ENCODE results near the gene SPOCK2. TPM values are rescaled to one million over a fixed set of nuclear protein-coding genes. Genes with fewer than 3 reads are reported as not detected.

SPOCK2 gene
- total RNA-seq, 1 experiment from 2014 or later = 1.1 TPM

GRCh38 chr10:72097448-72098300 lies 9.3 kb upstream of the SPOCK2 start:
- RAD21 ChIA-PET (ENCODE audit: low non-redundant PET in 1 of 2, low total read pairs in 2 of 2, uncharacterized antibody in 2 of 2, unreplicated experiment in 2 of 2) = no interaction called here
- Histone ChIP-seq H3K36me3 (ENCODE audit: control insufficient read depth in 1 of 2, insufficient read depth in 2 of 2, low read length in 2 of 2) (no peaks in the 10 kb centered on the region; a peak in 1 of 4 replicates), H3K9ac (ENCODE audit: low read length) (no peak overlapping the region), H3K4me3 (replicated peaks in 1 of 2; ENCODE audit: low read depth in 1 of 2, low read length in 2 of 2) (no peak overlapping the region; a peak in 1 of 4 replicates), H3K4me2 (ENCODE audit: low read length) (peak overlapping the region; percentile 52), H3K9me2 (ENCODE audit: insufficient read depth) (no peaks in the 10 kb centered on the region), H4K20me1 (ENCODE audit: insufficient read depth) (no peaks in the 10 kb centered on the region), H3K27me3 (ENCODE audit: insufficient read depth, low read length) (no peaks in the 10 kb centered on the region), H3K4me1 (ENCODE audit: control insufficient read depth in 1 of 2, insufficient read depth in 2 of 2, low read length in 2 of 2) (peaks cover 36 to 43% of the 10 kb centered on the region in 2 experiments), H3K9me3 (ENCODE audit: control insufficient read depth in 1 of 2, insufficient read depth in 1 of 2, low read depth in 1 of 2, low read length in 2 of 2) (no peaks in the 10 kb centered on the region), H3K79me2 (ENCODE audit: insufficient read depth, low read length) (no peaks in the 10 kb centered on the region), H2AFZ (ENCODE audit: low read depth, low read length, poor library complexity, severe bottlenecking) (no peak overlapping the region), H3K27ac (ENCODE audit: low read depth, low read length) (peak overlapping the region; percentile 71)
- ATAC-seq (peak; percentile 64), DNase-seq (ENCODE audit: low read depth, low spot score) (peak; percentile 68)
- POLR2A ChIA-PET = no interaction called here
- no TSS peak for BruUV-seq (replicated peaks)
- CTCF ChIA-PET = no interaction called here
- intact Hi-C loops (cut with micrococcal nuclease) = no loop called here
- TF ChIP-seq SRF (IDR thresholded peaks at IDR 0.05; ENCODE audit: low read depth) (peak; percentile 51; the same call in 1 of the 2 replicates), ZFX (IDR thresholded peaks at IDR 0.05) (no peak), ATF3 (IDR thresholded peaks at IDR 0.05) (peak; percentile 19; the same call in 1 of the 2 replicates), TCF7L2 (IDR thresholded peaks at IDR 0.05; ENCODE audit: borderline replicate concordance, extremely low read depth, insufficient read depth, insufficient read length) (no peak), EZH2 (IDR thresholded peaks at IDR 0.05) (no peak), EZH2phosphoT487 (IDR thresholded peaks at IDR 0.05; ENCODE audit: borderline replicate concordance) (no peak), POLR2AphosphoS5 (IDR thresholded peaks at IDR 0.05; ENCODE audit: low read depth, low read length) (no peak), ELF1 (IDR thresholded peaks at IDR 0.05; ENCODE audit: borderline replicate concordance, low read depth) (no peak), ZNF274 (IDR thresholded peaks at IDR 0.05; ENCODE audit: low read depth, low read length) (no peak), JUND (IDR thresholded peaks at IDR 0.05) (peak; percentile 65), SIN3A (IDR thresholded peaks at IDR 0.05; ENCODE audit: low read depth) (no peak), EGR1 (IDR thresholded peaks at IDR 0.05; ENCODE audit: low read depth) (no peak), RAD21 (IDR thresholded peaks at IDR 0.05; ENCODE audit: low read depth) (no peak), CBX3 (IDR thresholded peaks at IDR 0.05; ENCODE audit: low read depth) (peak; percentile 44; the same call in 1 of the 2 replicates), POLR2A (IDR thresholded peaks at IDR 0.05; ENCODE audit: borderline replicate concordance, extremely low read depth, insufficient read depth, insufficient read length) (no peak), CEBPB (IDR thresholded peaks at IDR 0.05; ENCODE audit: low read depth) (peak; percentile 55), MAX (IDR thresholded peaks at IDR 0.05) (peak; percentile 34; the same call in 1 of the 2 replicates), YY1 (IDR thresholded peaks at IDR 0.05; ENCODE audit: extremely low read depth, insufficient replicate concordance, low read depth, low read length) (peak; percentile 13)
- TF ChIP-seq, protein P1, sequence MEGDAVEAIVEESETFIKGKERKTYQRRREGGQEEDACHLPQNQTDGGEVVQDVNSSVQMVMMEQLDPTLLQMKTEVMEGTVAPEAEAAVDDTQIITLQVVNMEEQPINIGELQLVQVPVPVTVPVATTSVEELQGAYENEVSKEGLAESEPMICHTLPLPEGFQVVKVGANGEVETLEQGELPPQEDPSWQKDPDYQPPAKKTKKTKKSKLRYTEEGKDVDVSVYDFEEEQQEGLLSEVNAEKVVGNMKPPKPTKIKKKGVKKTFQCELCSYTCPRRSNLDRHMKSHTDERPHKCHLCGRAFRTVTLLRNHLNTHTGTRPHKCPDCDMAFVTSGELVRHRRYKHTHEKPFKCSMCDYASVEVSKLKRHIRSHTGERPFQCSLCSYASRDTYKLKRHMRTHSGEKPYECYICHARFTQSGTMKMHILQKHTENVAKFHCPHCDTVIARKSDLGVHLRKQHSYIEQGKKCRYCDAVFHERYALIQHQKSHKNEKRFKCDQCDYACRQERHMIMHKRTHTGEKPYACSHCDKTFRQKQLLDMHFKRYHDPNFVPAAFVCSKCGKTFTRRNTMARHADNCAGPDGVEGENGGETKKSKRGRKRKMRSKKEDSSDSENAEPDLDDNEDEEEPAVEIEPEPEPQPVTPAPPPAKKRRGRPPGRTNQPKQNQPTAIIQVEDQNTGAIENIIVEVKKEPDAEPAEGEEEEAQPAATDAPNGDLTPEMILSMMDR (IDR thresholded peaks at IDR 0.05 in 2 of 3, conservative IDR thresholded peaks at IDR 0.05 in 1 of 3; ENCODE audit: borderline replicate concordance in 1 of 3, insufficient read depth in 1 of 3, low read depth in 2 of 3, low read length in 2 of 3) = no peak
- TF ChIP-seq, protein P2, sequence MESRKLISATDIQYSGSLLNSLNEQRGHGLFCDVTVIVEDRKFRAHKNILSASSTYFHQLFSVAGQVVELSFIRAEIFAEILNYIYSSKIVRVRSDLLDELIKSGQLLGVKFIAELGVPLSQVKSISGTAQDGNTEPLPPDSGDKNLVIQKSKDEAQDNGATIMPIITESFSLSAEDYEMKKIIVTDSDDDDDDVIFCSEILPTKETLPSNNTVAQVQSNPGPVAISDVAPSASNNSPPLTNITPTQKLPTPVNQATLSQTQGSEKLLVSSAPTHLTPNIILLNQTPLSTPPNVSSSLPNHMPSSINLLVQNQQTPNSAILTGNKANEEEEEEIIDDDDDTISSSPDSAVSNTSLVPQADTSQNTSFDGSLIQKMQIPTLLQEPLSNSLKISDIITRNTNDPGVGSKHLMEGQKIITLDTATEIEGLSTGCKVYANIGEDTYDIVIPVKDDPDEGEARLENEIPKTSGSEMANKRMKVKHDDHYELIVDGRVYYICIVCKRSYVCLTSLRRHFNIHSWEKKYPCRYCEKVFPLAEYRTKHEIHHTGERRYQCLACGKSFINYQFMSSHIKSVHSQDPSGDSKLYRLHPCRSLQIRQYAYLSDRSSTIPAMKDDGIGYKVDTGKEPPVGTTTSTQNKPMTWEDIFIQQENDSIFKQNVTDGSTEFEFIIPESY (IDR thresholded peaks at IDR 0.05; ENCODE audit: extremely low read depth, insufficient replicate concordance, low read length) = no peak
